Esophagus muscularis mucosa (tissue), 4 donors: ENCODE measurements around the gene NNT. TPM values are rescaled to one million over a fixed set of nuclear protein-coding genes. Genes with fewer than 3 reads are reported as not detected.
A peak's percentile ranks its signal among the peaks of the same experiment; 100 is the strongest.
"Not testable (repeated sequence)": the region's sequence is repeated elsewhere in the genome, so short reads cannot be mapped to it uniquely, and the experiment has no call there.

Source experiments
- DNase-seq: peaks from one replicate; pipeline ENCODE4 v3.0.0-alpha.2; 2017; ENCODE audit errors: extremely low spot score
- H3K27ac ChIP-seq, 4 donors: fragments of 200-600 bp; sonication (generic); replicated peaks in 1 of 4; 1 replicate in 3 of 4; 2 replicates in 1 of 4; pipeline ENCODE4 v1.5.1; 2016 to 2019; ENCODE audit warnings: mild to moderate bottlenecking in 1 of 4
- H3K27me3 ChIP-seq, 4 donors: fragments of 200-600 bp; sonication (generic); one replicate each; pipeline versions ENCODE4 v1.5.1 to v1.6.0; 2016 to 2019
- H3K36me3 ChIP-seq, 4 donors: fragments of 200-600 bp; sonication (generic); one replicate each; pipeline ENCODE4 v1.5.1; 2016 to 2019
- H3K4me1 ChIP-seq, 4 donors: fragments of 200-600 bp; sonication (generic); one replicate each; pipeline ENCODE4 v1.5.1; 2016 to 2019
- H3K4me3 ChIP-seq, 4 donors: fragments of 200-600 bp; sonication (generic); 1 replicate in 2 of 4; 2 replicates in 2 of 4; pipeline ENCODE4 v1.5.1; 2016 to 2019; ENCODE audit warnings: mild to moderate bottlenecking in 4 of 4, moderate library complexity in 1 of 4
- H3K9me3 ChIP-seq, 4 donors: fragments of 200-600 bp; sonication (generic); 1 replicate in 3 of 4; 2 replicates in 1 of 4; pipeline ENCODE4 v1.5.1; 2016 to 2019
- CTCF ChIP-seq, 3 experiments: fragments of 200-600 bp in 2 of 3; fragments of 450-650 bp in 1 of 3; sonication (generic) in 2 of 3; IDR thresholded peaks; one replicate each; pipeline ENCODE4 v1.5.1; 2017 to 2019; ENCODE audit warnings: antibody characterized with exemption in 3 of 3, mild to moderate bottlenecking in 2 of 3, moderate library complexity in 1 of 3
- EP300 ChIP-seq: sonication (generic); formaldehyde crosslinking; IDR thresholded peaks from one replicate; pipeline ENCODE4 v1.6.1; 2017; ENCODE audit warnings: antibody characterized with exemption
- POLR2A ChIP-seq: fragments of 450-650 bp; IDR thresholded peaks from one replicate; pipeline ENCODE4 v1.6.1; 2017; ENCODE audit warnings: antibody characterized with exemption, moderate library complexity, mild to moderate bottlenecking, low read depth
- POLR2AphosphoS5 ChIP-seq, 2 donors: sonication (generic); formaldehyde crosslinking; IDR thresholded peaks; one replicate each; pipeline ENCODE4 v1.6.1; 2017; ENCODE audit warnings: antibody characterized with exemption in 2 of 2
- WGBS: methylation state at CpG from one replicate; pipeline ENCODE4 v1.1.5; 2018; 5-methylcytosine and 5-hydroxymethylcytosine counted together
- intact Hi-C: fragments of 100-400 bp; cut with DNase I; formaldehyde crosslinking; loops from one replicate; pipeline ENCODE4 v1.15.1; 2023
- total RNA-seq, 4 donors: library from RNA; depleted of rRNA; stranded (reverse); fragments of >200 nt; gene quantifications; one replicate each; pipeline versions ENCODE4 v1.1.0 to v1.2.1, GENCODE V29; 2016

Gene NNT
- total RNA-seq, 4 donors from 2014 or later: 49.0 to 90.1 (median 70.3) TPM

DNA sequence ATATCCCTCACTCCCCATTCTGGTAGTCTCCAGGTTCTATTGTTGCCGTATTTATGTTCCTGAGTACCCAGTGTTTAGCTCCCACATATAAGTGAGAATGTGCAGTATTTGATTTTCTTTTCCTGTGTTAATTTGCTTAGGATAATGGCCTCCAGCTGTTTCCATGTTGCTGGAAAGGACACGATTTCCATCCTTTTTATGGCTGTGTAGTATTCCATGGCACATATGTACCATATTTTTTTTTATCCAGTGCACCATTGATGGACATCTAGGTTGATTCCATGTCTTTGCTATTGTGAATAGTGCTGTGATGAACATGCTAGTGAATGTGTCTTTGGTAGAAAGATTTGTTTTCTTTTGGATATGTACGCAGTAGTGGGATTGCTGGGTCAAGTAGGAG, 98.2 kb downstream of the NNT start:
- H3K27ac ChIP-seq: no peak overlapping the region
- 99% methylated on average over 3 of the region's 3 CpGs for WGBS
- no peak for DNase-seq
- peaks cover 0 to 16% (median 4%) of the 10 kb centered on the region in 4 donors for H3K36me3 ChIP-seq
- H3K4me1 ChIP-seq: peaks cover 4 to 33% (median 25%) of the 10 kb centered on the region in 4 donors
- intact Hi-C loops: no loop called here
- H3K27me3 ChIP-seq: no peaks in the 10 kb centered on the region
- no peak overlapping the region for H3K4me3 ChIP-seq
- no peak for TF ChIP-seq EP300
- no peaks in the 10 kb centered on the region for H3K9me3 ChIP-seq

DNA sequence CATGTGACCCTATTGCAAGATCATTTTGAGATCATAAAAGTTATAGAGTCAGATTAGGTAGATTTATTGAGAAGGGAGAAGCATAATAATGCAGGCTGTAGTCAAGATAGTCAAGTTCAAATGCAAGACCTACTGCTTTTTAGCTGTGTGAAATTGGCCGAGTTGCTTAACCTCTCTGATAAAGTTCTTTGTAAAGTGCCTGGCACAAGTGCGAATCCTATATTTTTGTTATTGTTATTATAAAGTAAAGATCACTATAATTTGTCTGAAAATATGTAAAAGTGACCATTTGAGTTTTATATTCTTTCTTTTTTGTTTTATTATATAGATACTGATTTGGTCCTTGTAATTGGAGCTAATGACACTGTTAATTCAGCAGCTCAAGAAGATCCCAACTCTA, 99.3 kb downstream of the NNT start:
- no peaks in the 10 kb centered on the region for H3K9me3 ChIP-seq
- H3K27me3 ChIP-seq: no peaks in the 10 kb centered on the region
- H3K36me3 ChIP-seq: peaks cover 0 to 16% (median 0%) of the 10 kb centered on the region in 4 donors
- 95% methylated on average over 2 of the region's 2 CpGs for WGBS
- TF ChIP-seq POLR2AphosphoS5 (IDR thresholded peaks at IDR 0.05): no peak
- no peak for TF ChIP-seq CTCF (IDR thresholded peaks at IDR 0.05)
- no peak for TF ChIP-seq POLR2A
- no peak for TF ChIP-seq EP300
- no peak overlapping the region for H3K4me3 ChIP-seq
- H3K27ac ChIP-seq: peak overlapping the region in 2 of 4 donors; percentile 7 to 12
- intact Hi-C loops: no loop called here
- no peak for DNase-seq
- peaks cover 4 to 33% (median 25%) of the 10 kb centered on the region in 4 donors for H3K4me1 ChIP-seq

GRCh38 chr5:43702815-43703214, 99.8 kb downstream of the NNT start:
- DNase-seq: no peak
- intact Hi-C loops: no loop called here
- no peaks in the 10 kb centered on the region for H3K9me3 ChIP-seq
- H3K4me1 ChIP-seq: peaks cover 4 to 33% (median 25%) of the 10 kb centered on the region in 4 donors
- H3K4me3 ChIP-seq: no peak overlapping the region
- peaks cover 0 to 16% (median 0%) of the 10 kb centered on the region in 4 donors for H3K36me3 ChIP-seq
- WGBS: 48% methylated on average over 3 of the region's 3 CpGs
- TF ChIP-seq EP300 (no peak), CTCF (IDR thresholded peaks at IDR 0.05) (no peak)
- no peaks in the 10 kb centered on the region for H3K27me3 ChIP-seq
- H3K27ac ChIP-seq: peak overlapping the region in 3 of 4 donors; percentile 7 to 27 (median 12)

GRCh38 chr5:43704243-43704642, 101.3 kb downstream of the NNT start:
- peaks cover 0 to 16% (median 0%) of the 10 kb centered on the region in 4 donors for H3K36me3 ChIP-seq
- DNase-seq: no peak
- H3K9me3 ChIP-seq: no peaks in the 10 kb centered on the region
- H3K27ac ChIP-seq: no peak overlapping the region
- no peak for TF ChIP-seq POLR2A
- TF ChIP-seq POLR2AphosphoS5 (IDR thresholded peaks at IDR 0.05): no peak
- TF ChIP-seq EP300: no peak
- no peak for TF ChIP-seq CTCF (IDR thresholded peaks at IDR 0.05)
- no peaks in the 10 kb centered on the region for H3K27me3 ChIP-seq
- H3K4me1 ChIP-seq: peaks cover 4 to 29% (median 21%) of the 10 kb centered on the region in 4 donors
- no peak overlapping the region for H3K4me3 ChIP-seq
- intact Hi-C loops: no loop called here
- WGBS: 95% methylated on average over 4 of the region's 4 CpGs

DNA sequence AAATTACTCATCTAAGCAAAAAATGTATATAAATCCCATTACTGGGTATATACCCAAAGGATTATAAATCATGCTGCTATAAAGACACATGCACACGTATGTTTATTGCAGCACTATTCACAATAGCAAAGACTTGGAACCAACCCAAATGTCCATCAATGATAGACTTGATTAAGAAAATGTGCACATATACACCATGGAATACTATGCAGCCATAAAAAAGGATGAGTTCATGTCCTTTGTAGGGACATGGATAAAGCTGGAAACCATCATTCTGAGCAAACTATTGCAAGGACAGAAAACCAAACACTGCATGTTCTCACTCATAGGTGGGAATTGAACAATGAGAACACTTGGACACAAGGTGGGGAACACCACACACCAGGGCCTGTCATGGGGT, 103.6 kb downstream of the NNT start:
- DNase-seq, H3K4me3 ChIP-seq, intact Hi-C loops, H3K9me3 ChIP-seq, H3K27me3 ChIP-seq, H3K27ac ChIP-seq: not testable (repeated sequence)
- Histone ChIP-seq H3K36me3 (peaks cover 0 to 16% (median 0%) of the 10 kb centered on the region in 4 donors), H3K4me1 (peaks cover 0 to 17% (median 8%) of the 10 kb centered on the region in 4 donors)
- 88% methylated on average over 1 of the region's 1 CpG for WGBS

- no peaks in the 10 kb centered on the region for H3K9me3 ChIP-seq
- intact Hi-C loops: no loop called here
- H3K27ac ChIP-seq: no peak overlapping the region
- H3K4me1 ChIP-seq: no peaks in the 10 kb centered on the region
- DNase-seq: no peak
- no peaks in the 10 kb centered on the region for H3K36me3 ChIP-seq
- no peak overlapping the region for H3K4me3 ChIP-seq
- H3K27me3 ChIP-seq: no peaks in the 10 kb centered on the region
- 94% methylated on average over 6 of the region's 6 CpGs for WGBS
- no peak for TF ChIP-seq EP300
- no peak for TF ChIP-seq POLR2A
- TF ChIP-seq POLR2AphosphoS5 (IDR thresholded peaks at IDR 0.05): no peak
- TF ChIP-seq CTCF (IDR thresholded peaks at IDR 0.05): no peak
These were observed 108.5 kb downstream of the NNT start for GRCh38 chr5:43711496-43711895.
